Activated CD8-positive, alpha-beta memory T cell treated with anti-CD3 and anti-CD28 coated beads for 24 hours (primary cell): ENCODE measurements around the gene ATM.
A peak's percentile ranks its signal among the peaks of the same experiment; 100 is the strongest.
"Not testable (repeated sequence)": the region's sequence is repeated elsewhere in the genome, so short reads cannot be mapped to it uniquely, and the experiment has no call there.

ENCODE experiments used
- DNase-seq: peaks from one replicate; pipeline ENCODE4 v3.0.0-alpha.2; 2020

The ATM gene

GRCh38 chr11:108221371-108221770, 1.5 kb upstream of the ATM start:
- no peak for DNase-seq

- DNase-seq, result no peak
These were observed 825 bp upstream of the ATM start for GRCh38 chr11:108221911-108222573.

- DNase-seq, result peak; percentile 77
These were observed 682 bp downstream of the ATM start for GRCh38 chr11:108223348-108224149.

GRCh38 chr11:108224366-108224765, 1.5 kb downstream of the ATM start:
- DNase-seq, result no peak

GRCh38 chr11:108224911-108225786, 2.3 kb downstream of the ATM start:
- DNase-seq, result peak; percentile 77

- DNase-seq, result no peak
These were observed 3.2 kb downstream of the ATM start for GRCh38 chr11:108226036-108226435.

GRCh38 chr11:108228251-108228650, 5.4 kb downstream of the ATM start:
- no peak for DNase-seq

GRCh38 chr11:108233277-108233945, 10.5 kb downstream of the ATM start:
- DNase-seq, result no peak

- DNase-seq, result no peak
These were observed 12.3 kb downstream of the ATM start for GRCh38 chr11:108235192-108235591.

GRCh38 chr11:108235633-108236032, 12.8 kb downstream of the ATM start:
- no peak for DNase-seq

- no peak for DNase-seq
These were observed 14.2 kb downstream of the ATM start for GRCh38 chr11:108237058-108237481.

- no peak for DNase-seq
These were observed 16.2 kb downstream of the ATM start for GRCh38 chr11:108239076-108239475.

GRCh38 chr11:108241330-108242037, 18.6 kb downstream of the ATM start:
- DNase-seq, result no peak

- no peak for DNase-seq
These were observed 19.6 kb downstream of the ATM start for GRCh38 chr11:108242422-108242821.

- DNase-seq, result no peak
These were observed 23.4 kb downstream of the ATM start for GRCh38 chr11:108246308-108246707.

- DNase-seq, result no peak
These were observed 24.0 kb downstream of the ATM start for GRCh38 chr11:108246885-108247284.

GRCh38 chr11:108253176-108253575, 30.3 kb downstream of the ATM start:
- DNase-seq, result no peak

- no peak for DNase-seq
These were observed 46.7 kb downstream of the ATM start for GRCh38 chr11:108269583-108269982.

GRCh38 chr11:108276985-108277616, 54.2 kb downstream of the ATM start:
- DNase-seq, result not testable (repeated sequence)

- DNase-seq, result no peak
These were observed 55.7 kb downstream of the ATM start for GRCh38 chr11:108278546-108278945.

GRCh38 chr11:108278954-108279353, 56.1 kb downstream of the ATM start:
- no peak for DNase-seq

GRCh38 chr11:108286370-108286769, 63.5 kb downstream of the ATM start:
- DNase-seq, result no peak
